SK-N-SH (cell line): ENCODE results near the gene CENPS.

Experiments
- CTCF ChIP-seq: fragments of 200-600 bp; sonication (generic); IDR thresholded peaks from 2 replicates; pipeline ENCODE4 v1.6.1; 2017; ENCODE audit warnings: antibody characterized with exemption, mild to moderate bottlenecking, moderate library complexity
- ELF1 ChIP-seq: IDR thresholded peaks from 2 replicates; pipeline ENCODE4 v1.4.0; 2012
- GABPA ChIP-seq: IDR thresholded peaks from 2 replicates; pipeline ENCODE4 v1.4.0; 2012; ENCODE audit warnings: low read depth, mild to moderate bottlenecking
- MXI1 ChIP-seq: IDR thresholded peaks from 2 replicates; pipeline ENCODE4 v1.6.1; 2012; ENCODE audit warnings: mild to moderate bottlenecking, low read depth, low read length, improper control_type of control experiment
- POLR2AphosphoS5 ChIP-seq: IDR thresholded peaks from 2 replicates; pipeline ENCODE4 v1.6.1; 2012; ENCODE audit warnings: low read depth, low read length
- RAD21 ChIP-seq: IDR thresholded peaks from 2 replicates; pipeline ENCODE4 v1.6.1; 2012; ENCODE audit warnings: mild to moderate bottlenecking, low read length
- RFX5 ChIP-seq: IDR thresholded peaks from 2 replicates; pipeline ENCODE4 v1.6.1; 2012; ENCODE audit warnings: mild to moderate bottlenecking, improper control_type of control experiment, low read length
- RXRA ChIP-seq: IDR thresholded peaks from 2 replicates; pipeline ENCODE4 v1.4.0; 2012; ENCODE audit warnings: low read depth, mild to moderate bottlenecking, borderline replicate concordance
- TAF1 ChIP-seq: IDR thresholded peaks from 2 replicates; pipeline ENCODE4 v1.6.1; 2012; ENCODE audit warnings: low read depth, mild to moderate bottlenecking, low read length, moderate library complexity, borderline replicate concordance
- TEAD4 ChIP-seq: IDR thresholded peaks from 2 replicates; pipeline ENCODE4 v1.4.0; 2012; ENCODE audit warnings: mild to moderate bottlenecking, borderline replicate concordance; ENCODE audit not compliant: insufficient read depth
- TF ChIP-seq, protein P1 (sequence below): fragments of 150-350 bp; IDR thresholded peaks from 2 replicates; pipeline ENCODE4 v1.6.1; 2016; ENCODE audit warnings: mild to moderate bottlenecking, low read depth, low read length
- TF ChIP-seq, protein P2 (sequence below): IDR thresholded peaks from 2 replicates; pipeline ENCODE4 v1.4.0; 2012; ENCODE audit warnings: low read depth, borderline replicate concordance
- TF ChIP-seq, protein P3 (sequence below): IDR thresholded peaks from 2 replicates; pipeline ENCODE4 v1.4.0; 2012; ENCODE audit warnings: low read depth, borderline replicate concordance
- TF ChIP-seq, protein P4 (sequence below): fragments of 150-350 bp; IDR thresholded peaks from 2 replicates; pipeline ENCODE4 v1.6.1; 2017; ENCODE audit warnings: antibody characterized with exemption, low read length, low read depth, borderline replicate concordance

DNA sequence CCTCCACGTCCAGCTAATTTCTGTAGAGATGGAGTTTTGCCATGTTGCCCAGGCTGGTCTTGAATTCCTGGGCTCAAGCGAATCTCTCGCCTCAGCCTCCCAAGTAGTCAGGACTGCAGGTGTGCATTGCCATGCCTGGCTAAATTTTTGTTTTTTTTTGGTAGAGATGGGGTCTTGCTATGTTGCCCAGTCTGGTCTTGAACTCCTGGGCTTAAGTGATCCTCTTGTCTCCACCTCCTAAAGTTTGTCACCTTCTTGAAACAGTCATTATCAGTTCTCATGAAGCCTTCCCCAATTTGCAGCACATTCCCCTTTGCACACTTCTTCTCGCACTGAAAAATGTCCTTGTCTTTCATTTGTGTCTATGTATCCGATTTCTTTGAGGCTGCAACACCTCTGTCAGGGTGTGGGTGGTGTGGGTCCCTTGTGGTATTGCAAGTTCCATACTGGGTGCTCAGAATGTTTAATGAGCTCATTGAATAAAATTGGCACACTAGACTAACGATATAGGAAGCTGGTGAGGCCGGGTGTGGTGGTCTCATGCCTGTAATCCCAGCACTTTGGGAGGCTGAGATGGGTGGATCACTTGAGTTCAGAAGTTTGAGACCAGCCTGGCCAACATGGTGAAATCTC lies 16.7 kb downstream of the CENPS start:
- TF ChIP-seq ELF1 (no peak), RAD21 (no peak), GABPA (no peak), MXI1 (no peak), CTCF (no peak), TAF1 (no peak), POLR2AphosphoS5 (no peak), TEAD4 (no peak), RFX5 (no peak), RXRA (no peak)
- TF ChIP-seq, protein P1, sequence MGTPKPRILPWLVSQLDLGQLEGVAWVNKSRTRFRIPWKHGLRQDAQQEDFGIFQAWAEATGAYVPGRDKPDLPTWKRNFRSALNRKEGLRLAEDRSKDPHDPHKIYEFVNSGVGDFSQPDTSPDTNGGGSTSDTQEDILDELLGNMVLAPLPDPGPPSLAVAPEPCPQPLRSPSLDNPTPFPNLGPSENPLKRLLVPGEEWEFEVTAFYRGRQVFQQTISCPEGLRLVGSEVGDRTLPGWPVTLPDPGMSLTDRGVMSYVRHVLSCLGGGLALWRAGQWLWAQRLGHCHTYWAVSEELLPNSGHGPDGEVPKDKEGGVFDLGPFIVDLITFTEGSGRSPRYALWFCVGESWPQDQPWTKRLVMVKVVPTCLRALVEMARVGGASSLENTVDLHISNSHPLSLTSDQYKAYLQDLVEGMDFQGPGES = no peak
- TF ChIP-seq, protein P2, sequence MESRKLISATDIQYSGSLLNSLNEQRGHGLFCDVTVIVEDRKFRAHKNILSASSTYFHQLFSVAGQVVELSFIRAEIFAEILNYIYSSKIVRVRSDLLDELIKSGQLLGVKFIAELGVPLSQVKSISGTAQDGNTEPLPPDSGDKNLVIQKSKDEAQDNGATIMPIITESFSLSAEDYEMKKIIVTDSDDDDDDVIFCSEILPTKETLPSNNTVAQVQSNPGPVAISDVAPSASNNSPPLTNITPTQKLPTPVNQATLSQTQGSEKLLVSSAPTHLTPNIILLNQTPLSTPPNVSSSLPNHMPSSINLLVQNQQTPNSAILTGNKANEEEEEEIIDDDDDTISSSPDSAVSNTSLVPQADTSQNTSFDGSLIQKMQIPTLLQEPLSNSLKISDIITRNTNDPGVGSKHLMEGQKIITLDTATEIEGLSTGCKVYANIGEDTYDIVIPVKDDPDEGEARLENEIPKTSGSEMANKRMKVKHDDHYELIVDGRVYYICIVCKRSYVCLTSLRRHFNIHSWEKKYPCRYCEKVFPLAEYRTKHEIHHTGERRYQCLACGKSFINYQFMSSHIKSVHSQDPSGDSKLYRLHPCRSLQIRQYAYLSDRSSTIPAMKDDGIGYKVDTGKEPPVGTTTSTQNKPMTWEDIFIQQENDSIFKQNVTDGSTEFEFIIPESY = no peak
- TF ChIP-seq, protein P3, sequence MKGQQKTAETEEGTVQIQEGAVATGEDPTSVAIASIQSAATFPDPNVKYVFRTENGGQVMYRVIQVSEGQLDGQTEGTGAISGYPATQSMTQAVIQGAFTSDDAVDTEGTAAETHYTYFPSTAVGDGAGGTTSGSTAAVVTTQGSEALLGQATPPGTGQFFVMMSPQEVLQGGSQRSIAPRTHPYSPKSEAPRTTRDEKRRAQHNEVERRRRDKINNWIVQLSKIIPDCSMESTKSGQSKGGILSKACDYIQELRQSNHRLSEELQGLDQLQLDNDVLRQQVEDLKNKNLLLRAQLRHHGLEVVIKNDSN = no peak
- TF ChIP-seq, protein P4, sequence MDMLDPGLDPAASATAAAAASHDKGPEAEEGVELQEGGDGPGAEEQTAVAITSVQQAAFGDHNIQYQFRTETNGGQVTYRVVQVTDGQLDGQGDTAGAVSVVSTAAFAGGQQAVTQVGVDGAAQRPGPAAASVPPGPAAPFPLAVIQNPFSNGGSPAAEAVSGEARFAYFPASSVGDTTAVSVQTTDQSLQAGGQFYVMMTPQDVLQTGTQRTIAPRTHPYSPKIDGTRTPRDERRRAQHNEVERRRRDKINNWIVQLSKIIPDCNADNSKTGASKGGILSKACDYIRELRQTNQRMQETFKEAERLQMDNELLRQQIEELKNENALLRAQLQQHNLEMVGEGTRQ = no peak
